Skeletal muscle tissue (tissue), 4 donors: ENCODE measurements around the gene NSRP1. TPM values are rescaled to one million over a fixed set of nuclear protein-coding genes. Genes with fewer than 3 reads are reported as not detected.
"Not testable (repeated sequence)": the region's sequence is repeated elsewhere in the genome, so short reads cannot be mapped to it uniquely, and the experiment has no call there.

Experiments
- H3K27ac ChIP-seq: one replicate; pipeline ENCODE4 v1.7.0; 2013; ENCODE audit warnings: mild to moderate bottlenecking, low read depth, low read length, inconsistent platforms
- H3K27me3 ChIP-seq, 3 donors: one replicate each; pipeline ENCODE4 v1.7.0; 2013; ENCODE audit warnings: low read length in 3 of 3; ENCODE audit not compliant: control insufficient read depth in 3 of 3, insufficient read depth in 3 of 3
- H3K36me3 ChIP-seq, 3 donors: one replicate each; pipeline ENCODE4 v1.7.0; 2013; ENCODE audit warnings: low read length in 3 of 3; ENCODE audit not compliant: control insufficient read depth in 3 of 3, insufficient read depth in 3 of 3
- H3K4me1 ChIP-seq, 3 donors: one replicate each; pipeline ENCODE4 v1.7.0; 2013; ENCODE audit warnings: low read length in 3 of 3, mild to moderate bottlenecking in 3 of 3; ENCODE audit not compliant: control insufficient read depth in 3 of 3, insufficient read depth in 3 of 3
- H3K4me3 ChIP-seq, 3 donors: one replicate each; pipeline ENCODE4 v1.7.0; 2013; ENCODE audit warnings: low read length in 3 of 3
- H3K9ac ChIP-seq, 3 donors: one replicate each; pipeline ENCODE4 v1.7.0; 2013; ENCODE audit warnings: low read length in 3 of 3, mild to moderate bottlenecking in 3 of 3, moderate library complexity in 2 of 3, low read depth in 1 of 3
- H3K9me3 ChIP-seq, 3 donors: one replicate each; pipeline ENCODE4 v1.7.0; 2013; ENCODE audit warnings: low read length in 3 of 3; ENCODE audit not compliant: control insufficient read depth in 3 of 3
- total RNA-seq: library from RNA; depleted of rRNA; stranded (reverse); fragments of >200 nt; gene quantifications from one replicate; pipeline ENCODE4 v1.2.3, GENCODE V29; 2014
- donor health status: Osteomylitis.

Gene NSRP1
- total RNA-seq: 7.8 TPM

- H3K27ac ChIP-seq: peak within 1 kb of the TSS; percentile 95
- no peaks in the 10 kb centered on the region for H3K9me3 ChIP-seq
- peaks cover 0 to 5% (median 0%) of the 10 kb centered on the region in 3 donors for H3K36me3 ChIP-seq
- peak within 1 kb of the TSS; percentile 86 to 100 (median 94) for H3K9ac ChIP-seq
- peaks cover 0 to 15% (median 8%) of the 10 kb centered on the region in 3 donors for H3K4me1 ChIP-seq
- peak within 1 kb of the TSS; percentile 83 to 99 (median 85) for H3K4me3 ChIP-seq
- H3K27me3 ChIP-seq: no peaks in the 10 kb centered on the region
Observed at GRCh38 chr17:30116661-30117551, at the start of gene NSRP1. Gene NSRP1, plus strand, starts transcription at chr17:30116816. Its CDS starts 28 bp downstream, at chr17:30116844.

- Histone ChIP-seq H3K27me3 (peaks cover 0 to under 1% (median 0%) of the 10 kb centered on the region in 3 donors), H3K9ac (no peak overlapping the region), H3K4me3 (no peak overlapping the region)
Observed at GRCh38 chr17:30068465-30068864, 48.2 kb upstream of the NSRP1 start.

GRCh38 chr17:30074254-30074653, 42.4 kb upstream of the NSRP1 start:
- Histone ChIP-seq H3K27me3 (peaks cover 3 to 4% (median 4%) of the 10 kb centered on the region in 3 donors), H3K36me3 (no peaks in the 10 kb centered on the region), H3K9me3 (no peaks in the 10 kb centered on the region), H3K4me1 (no peaks in the 10 kb centered on the region), H3K9ac (no peak overlapping the region), H3K4me3 (no peak overlapping the region), H3K27ac (no peak overlapping the region)

More at GRCh38 chr17:30068465-30068864, 48.2 kb upstream of the NSRP1 start:
- peaks cover 0 to 8% (median 0%) of the 10 kb centered on the region in 3 donors for H3K9me3 ChIP-seq
- H3K4me1 ChIP-seq: no peaks in the 10 kb centered on the region
- H3K36me3 ChIP-seq: no peaks in the 10 kb centered on the region
- no peak overlapping the region for H3K27ac ChIP-seq

GRCh38 chr17:30074730-30075129, 41.9 kb upstream of the NSRP1 start:
- Histone ChIP-seq H3K4me1 (no peaks in the 10 kb centered on the region), H3K27me3 (peaks cover 3 to 4% (median 4%) of the 10 kb centered on the region in 3 donors), H3K4me3 (no peak overlapping the region), H3K27ac (no peak overlapping the region), H3K9ac (no peak overlapping the region), H3K36me3 (no peaks in the 10 kb centered on the region), H3K9me3 (no peaks in the 10 kb centered on the region)

- Histone ChIP-seq H3K36me3 (no peaks in the 10 kb centered on the region), H3K4me3 (no peak overlapping the region), H3K4me1 (no peaks in the 10 kb centered on the region), H3K9me3 (no peaks in the 10 kb centered on the region), H3K9ac (no peak overlapping the region), H3K27ac (no peak overlapping the region), H3K27me3 (peaks cover 0 to 7% (median 6%) of the 10 kb centered on the region in 3 donors)
Observed at GRCh38 chr17:30082773-30083172, 33.8 kb upstream of the NSRP1 start.

- Histone ChIP-seq H3K4me3 (no peak overlapping the region), H3K4me1 (no peaks in the 10 kb centered on the region)
Observed at GRCh38 chr17:30084788-30085187, 31.8 kb upstream of the NSRP1 start.

GRCh38 chr17:30086896-30087295, 29.7 kb upstream of the NSRP1 start:
- Histone ChIP-seq H3K4me3 (no peak overlapping the region), H3K4me1 (no peaks in the 10 kb centered on the region), H3K9me3 (no peaks in the 10 kb centered on the region), H3K27me3 (peaks cover 0 to 14% (median 12%) of the 10 kb centered on the region in 3 donors), H3K9ac (no peak overlapping the region), H3K36me3 (no peaks in the 10 kb centered on the region), H3K27ac (no peak overlapping the region)

More at GRCh38 chr17:30084788-30085187, 31.8 kb upstream of the NSRP1 start:
- Histone ChIP-seq H3K9ac (no peak overlapping the region), H3K36me3 (no peaks in the 10 kb centered on the region), H3K9me3 (no peaks in the 10 kb centered on the region), H3K27me3 (peaks cover 0 to 12% (median 9%) of the 10 kb centered on the region in 3 donors), H3K27ac (no peak overlapping the region)

GRCh38 chr17:30087431-30087830, 29.2 kb upstream of the NSRP1 start:
- not testable (repeated sequence) for H3K27ac ChIP-seq, H3K4me3 ChIP-seq, H3K9me3 ChIP-seq, H3K9ac ChIP-seq, H3K4me1 ChIP-seq, H3K36me3 ChIP-seq
- H3K27me3 ChIP-seq: peaks cover 0 to 14% (median 12%) of the 10 kb centered on the region in 3 donors

- no peak overlapping the region for H3K4me3 ChIP-seq
- H3K27me3 ChIP-seq: peaks cover 0 to 8% (median 5%) of the 10 kb centered on the region in 3 donors
- no peaks in the 10 kb centered on the region for H3K9me3 ChIP-seq
- no peak overlapping the region for H3K9ac ChIP-seq
- no peaks in the 10 kb centered on the region for H3K36me3 ChIP-seq
- H3K4me1 ChIP-seq: peaks cover 0 to 6% (median 6%) of the 10 kb centered on the region in 3 donors
- H3K27ac ChIP-seq: no peak overlapping the region
Observed at GRCh38 chr17:30091121-30091670, 25.4 kb upstream of the NSRP1 start.

- H3K36me3 ChIP-seq: no peaks in the 10 kb centered on the region
- H3K9ac ChIP-seq: no peak overlapping the region
- H3K27ac ChIP-seq: no peak overlapping the region
- H3K4me3 ChIP-seq: no peak overlapping the region
- peaks cover 0 to 6% (median 6%) of the 10 kb centered on the region in 3 donors for H3K4me1 ChIP-seq
- H3K27me3 ChIP-seq: peaks cover 0 to 8% (median 5%) of the 10 kb centered on the region in 3 donors
- H3K9me3 ChIP-seq: no peaks in the 10 kb centered on the region
Observed at GRCh38 chr17:30091771-30092170, 24.8 kb upstream of the NSRP1 start.
